ENCODE measurements around the gene LMOD2.

GRCh38 chr7:123660514-123661354 lies 5.1 kb downstream of the LMOD2 start:
- TF ChIP-seq, protein P1, sequence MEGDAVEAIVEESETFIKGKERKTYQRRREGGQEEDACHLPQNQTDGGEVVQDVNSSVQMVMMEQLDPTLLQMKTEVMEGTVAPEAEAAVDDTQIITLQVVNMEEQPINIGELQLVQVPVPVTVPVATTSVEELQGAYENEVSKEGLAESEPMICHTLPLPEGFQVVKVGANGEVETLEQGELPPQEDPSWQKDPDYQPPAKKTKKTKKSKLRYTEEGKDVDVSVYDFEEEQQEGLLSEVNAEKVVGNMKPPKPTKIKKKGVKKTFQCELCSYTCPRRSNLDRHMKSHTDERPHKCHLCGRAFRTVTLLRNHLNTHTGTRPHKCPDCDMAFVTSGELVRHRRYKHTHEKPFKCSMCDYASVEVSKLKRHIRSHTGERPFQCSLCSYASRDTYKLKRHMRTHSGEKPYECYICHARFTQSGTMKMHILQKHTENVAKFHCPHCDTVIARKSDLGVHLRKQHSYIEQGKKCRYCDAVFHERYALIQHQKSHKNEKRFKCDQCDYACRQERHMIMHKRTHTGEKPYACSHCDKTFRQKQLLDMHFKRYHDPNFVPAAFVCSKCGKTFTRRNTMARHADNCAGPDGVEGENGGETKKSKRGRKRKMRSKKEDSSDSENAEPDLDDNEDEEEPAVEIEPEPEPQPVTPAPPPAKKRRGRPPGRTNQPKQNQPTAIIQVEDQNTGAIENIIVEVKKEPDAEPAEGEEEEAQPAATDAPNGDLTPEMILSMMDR (conservative IDR thresholded peaks at IDR 0.05): no peak
- TF ChIP-seq ZFX (IDR thresholded peaks at IDR 0.05): no peak
